Nucleus accumbens (tissue), 56 donors: ENCODE measurements around the gene CENPF.

Experiments used
- DNase-seq, 56 donors: peaks; one replicate each; lab custom pipeline; 2025; lab: John Stamatoyannopoulos, UW

Gene CENPF

GRCh38 chr1:214702556-214702955 lies 99.6 kb downstream of the CENPF start:
- DNase-seq: no peak

- no peak for DNase-seq
These were observed 104.5 kb downstream of the CENPF start for GRCh38 chr1:214707306-214708087.

DNA sequence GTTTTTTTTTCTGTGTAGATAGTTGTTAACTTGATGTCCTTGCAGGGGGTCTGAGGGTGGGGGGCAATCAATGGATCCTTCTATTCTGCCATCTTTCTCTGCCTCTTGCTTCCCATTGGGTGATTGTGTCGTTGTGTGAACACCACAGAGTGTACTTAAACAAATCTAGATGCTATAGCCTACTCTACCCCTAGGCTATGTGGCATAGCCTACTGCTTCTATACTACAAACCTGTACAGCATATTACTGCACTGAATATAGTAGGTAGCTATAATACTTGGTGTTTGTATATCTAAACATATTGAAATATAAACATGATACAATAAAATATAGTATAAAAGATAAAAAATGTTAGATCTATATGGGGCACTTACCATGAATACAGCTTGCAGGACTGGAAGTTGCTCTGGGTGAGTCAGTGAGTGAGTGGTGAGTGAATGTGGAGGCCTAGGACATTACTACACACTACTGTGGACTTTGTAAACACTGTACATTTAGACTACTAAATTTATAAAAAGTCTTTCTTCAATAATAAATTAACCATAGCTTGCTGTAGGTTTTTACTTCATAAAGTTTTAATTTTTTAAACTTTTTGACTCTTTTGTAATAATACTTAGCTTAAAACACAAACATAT lies 105.4 kb downstream of the CENPF start:
- DNase-seq: no peak

DNA sequence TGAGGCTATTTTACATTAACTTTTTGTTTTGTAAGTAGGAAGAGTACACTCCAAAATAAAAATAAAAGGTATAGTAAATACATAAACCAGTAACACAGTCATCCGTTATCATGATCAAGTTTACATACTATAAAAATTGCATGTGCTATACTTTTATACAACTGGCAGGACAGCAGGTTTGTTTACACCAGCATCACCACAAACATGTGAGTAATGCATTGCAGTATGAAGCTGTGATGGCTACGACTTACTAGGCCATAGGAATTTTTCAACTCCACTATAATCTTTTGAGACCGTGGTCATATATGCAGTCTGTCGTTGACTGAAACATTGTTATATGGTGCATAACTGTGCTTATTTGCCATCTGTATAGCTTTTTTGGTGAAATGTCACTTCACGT lies 106.2 kb downstream of the CENPF start:
- DNase-seq: no peak

- DNase-seq: no peak
These were observed 109.7 kb downstream of the CENPF start for GRCh38 chr1:214712737-214713136.
